A549 (cell line): Measurements from ENCODE around the gene MLLT10.

Experiments
- BHLHE40 ChIP-seq: IDR thresholded peaks from 2 replicates; pipeline ENCODE4 v1.6.1; 2012; ENCODE audit warnings: low read depth, low read length, inconsistent platforms
- EP300 ChIP-seq, 2 experiments: fragments of >200 bp; sonication (Bioruptor Twin); formaldehyde crosslinking; IDR thresholded peaks; 2 replicates in 1 of 2; 3 replicates in 1 of 2; pipeline ENCODE4 v1.6.1; 2016 to 2017
- FOXS1 ChIP-seq: fragments of 250-450 bp; sonication (Bioruptor Pico); IDR thresholded peaks from 2 replicates; pipeline ENCODE4 v1.5.0; 2020; ENCODE audit warnings: mild to moderate bottlenecking, moderate library complexity
- NPAS2 ChIP-seq: fragments of 250-450 bp; sonication (Bioruptor Pico); IDR thresholded peaks from 2 replicates; pipeline ENCODE4 v1.8.0; 2022; ENCODE audit warnings: mild to moderate bottlenecking, moderate library complexity, borderline replicate concordance
- NR3C1 ChIP-seq: fragments of >200 bp; sonication (Bioruptor Twin); formaldehyde crosslinking; IDR thresholded peaks from 3 replicates; pipeline ENCODE4 v1.6.1; 2017
- POLR2A ChIP-seq: IDR thresholded peaks from 2 replicates; pipeline ENCODE4 v1.6.1; 2012; ENCODE audit warnings: mild to moderate bottlenecking, low read length
- RCOR1 ChIP-seq: fragments of 150-350 bp; IDR thresholded peaks from 2 replicates; pipeline ENCODE4 v1.6.1; 2014; ENCODE audit warnings: antibody characterized with exemption, low read length, low read depth
- RFX5 ChIP-seq: fragments of 450-650 bp; IDR thresholded peaks from 2 replicates; pipeline ENCODE4 v1.7.1; 2014; ENCODE audit warnings: antibody characterized with exemption, mild to moderate bottlenecking, moderate library complexity
- RNF2 ChIP-seq: fragments of 200-600 bp; sonication (generic); IDR thresholded peaks from 2 replicates; pipeline ENCODE4 v1.6.1; 2016; ENCODE audit warnings: low read depth, mild to moderate bottlenecking, antibody characterized with exemption, moderate library complexity, borderline replicate concordance
- ZC3H11A ChIP-seq: fragments of 450-650 bp; IDR thresholded peaks from 2 replicates; pipeline ENCODE4 v1.6.1; 2014; ENCODE audit warnings: antibody characterized with exemption, mild to moderate bottlenecking
- ZFP36 ChIP-seq: fragments of 450-650 bp; IDR thresholded peaks from 2 replicates; pipeline ENCODE4 v1.6.1; 2014; ENCODE audit warnings: borderline replicate concordance; ENCODE audit not compliant: partially characterized antibody
- TF ChIP-seq, protein P1 (sequence below): fragments of >200 bp; sonication (Bioruptor Twin); formaldehyde crosslinking; IDR thresholded peaks from 3 replicates; pipeline ENCODE4 v1.5.1; 2016
- TF ChIP-seq, protein P2 (sequence below): fragments of >200 bp; sonication (Bioruptor Twin); formaldehyde crosslinking; IDR thresholded peaks from 2 replicates; pipeline ENCODE4 v1.6.1; 2016
- TF ChIP-seq, protein P3 (sequence below): fragments of 250-450 bp; sonication (Bioruptor Pico); IDR thresholded peaks from 2 replicates; pipeline ENCODE4 v1.5.0; 2021; ENCODE audit warnings: mild to moderate bottlenecking, moderate library complexity, borderline replicate concordance

DNA sequence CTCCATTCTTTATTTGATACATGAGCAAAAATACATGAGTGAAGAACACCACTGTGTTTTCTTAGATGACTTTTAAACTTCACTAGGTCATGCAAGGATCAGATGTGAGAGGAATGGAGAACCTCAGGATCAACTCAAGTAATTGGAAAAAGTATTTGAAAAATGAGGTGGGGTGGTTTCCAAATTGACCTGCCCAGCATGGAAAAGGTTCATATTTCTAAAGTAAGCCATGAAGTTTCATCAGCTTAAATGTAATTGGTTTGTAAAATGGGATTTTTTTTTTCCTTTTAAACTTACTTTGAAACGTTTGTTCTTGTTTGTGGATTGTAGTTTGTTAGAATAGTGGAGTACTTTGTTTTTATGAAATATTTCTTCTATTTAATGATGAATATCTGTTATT lies 134.8 kb downstream of the MLLT10 start:
- TF ChIP-seq ZFP36 = no peak
- TF ChIP-seq RFX5 = no peak
- no peak for TF ChIP-seq EP300 (IDR thresholded peaks at IDR 0.05)
- TF ChIP-seq, protein P1, sequence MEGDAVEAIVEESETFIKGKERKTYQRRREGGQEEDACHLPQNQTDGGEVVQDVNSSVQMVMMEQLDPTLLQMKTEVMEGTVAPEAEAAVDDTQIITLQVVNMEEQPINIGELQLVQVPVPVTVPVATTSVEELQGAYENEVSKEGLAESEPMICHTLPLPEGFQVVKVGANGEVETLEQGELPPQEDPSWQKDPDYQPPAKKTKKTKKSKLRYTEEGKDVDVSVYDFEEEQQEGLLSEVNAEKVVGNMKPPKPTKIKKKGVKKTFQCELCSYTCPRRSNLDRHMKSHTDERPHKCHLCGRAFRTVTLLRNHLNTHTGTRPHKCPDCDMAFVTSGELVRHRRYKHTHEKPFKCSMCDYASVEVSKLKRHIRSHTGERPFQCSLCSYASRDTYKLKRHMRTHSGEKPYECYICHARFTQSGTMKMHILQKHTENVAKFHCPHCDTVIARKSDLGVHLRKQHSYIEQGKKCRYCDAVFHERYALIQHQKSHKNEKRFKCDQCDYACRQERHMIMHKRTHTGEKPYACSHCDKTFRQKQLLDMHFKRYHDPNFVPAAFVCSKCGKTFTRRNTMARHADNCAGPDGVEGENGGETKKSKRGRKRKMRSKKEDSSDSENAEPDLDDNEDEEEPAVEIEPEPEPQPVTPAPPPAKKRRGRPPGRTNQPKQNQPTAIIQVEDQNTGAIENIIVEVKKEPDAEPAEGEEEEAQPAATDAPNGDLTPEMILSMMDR = no peak
- TF ChIP-seq POLR2A = no peak
- no peak for TF ChIP-seq NR3C1
- no peak for TF ChIP-seq RCOR1
- TF ChIP-seq RNF2 = no peak
- no peak for TF ChIP-seq ZC3H11A
- TF ChIP-seq, protein P2, sequence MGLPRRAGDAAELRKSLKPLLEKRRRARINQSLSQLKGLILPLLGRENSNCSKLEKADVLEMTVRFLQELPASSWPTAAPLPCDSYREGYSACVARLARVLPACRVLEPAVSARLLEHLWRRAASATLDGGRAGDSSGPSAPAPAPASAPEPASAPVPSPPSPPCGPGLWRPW = no peak
- no peak for TF ChIP-seq BHLHE40
- TF ChIP-seq, protein P3, sequence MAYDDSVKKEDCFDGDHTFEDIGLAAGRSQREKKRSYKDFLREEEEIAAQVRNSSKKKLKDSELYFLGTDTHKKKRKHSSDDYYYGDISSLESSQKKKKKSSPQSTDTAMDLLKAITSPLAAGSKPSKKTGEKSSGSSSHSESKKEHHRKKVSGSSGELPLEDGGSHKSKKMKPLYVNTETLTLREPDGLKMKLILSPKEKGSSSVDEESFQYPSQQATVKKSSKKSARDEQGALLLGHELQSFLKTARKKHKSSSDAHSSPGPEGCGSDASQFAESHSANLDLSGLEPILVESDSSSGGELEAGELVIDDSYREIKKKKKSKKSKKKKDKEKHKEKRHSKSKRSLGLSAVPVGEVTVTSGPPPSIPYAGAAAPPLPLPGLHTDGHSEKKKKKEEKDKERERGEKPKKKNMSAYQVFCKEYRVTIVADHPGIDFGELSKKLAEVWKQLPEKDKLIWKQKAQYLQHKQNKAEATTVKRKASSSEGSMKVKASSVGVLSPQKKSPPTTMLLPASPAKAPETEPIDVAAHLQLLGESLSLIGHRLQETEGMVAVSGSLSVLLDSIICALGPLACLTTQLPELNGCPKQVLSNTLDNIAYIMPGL (CRISPR knock-in tag) = no peak
- no peak for TF ChIP-seq NPAS2 (CRISPR knock-in tag)
- no peak for TF ChIP-seq FOXS1 (CRISPR knock-in tag)
